OCI-LY7 (cell line): ENCODE results near the gene CPNE9. TPM values are rescaled to one million over a fixed set of nuclear protein-coding genes. Genes with fewer than 3 reads are reported as not detected.

ENCODE experiments used
- BruUV-seq: library from RNA; stranded (reverse); fragments of 400-500 nt; replicated peaks from 2 replicates; lab custom pipeline; 2021; lab: Mats Ljungman, UMichigan
- CTCF ChIA-PET: fragments of 300-600 bp; sonication (Branson Sonifier 250); formaldehyde crosslinking; loops from one replicate; lab custom pipeline; 2022; ENCODE audit warnings: antibody characterized with exemption; ENCODE audit not compliant: unreplicated experiment; lab: Charles Lee
- POLR2A ChIA-PET: fragments of 300-600 bp; sonication (Branson Sonifier 250); formaldehyde crosslinking; loops from one replicate; lab custom pipeline; 2022; ENCODE audit warnings: antibody characterized with exemption; lab: Charles Lee
- DNase-seq: peaks from one replicate; pipeline ENCODE4 v3.0.0-alpha.2; 2015; ENCODE audit warnings: low spot score
- H2AFZ ChIP-seq: fragments of 200-600 bp; sonication (generic), shearing (Covaris generic); 2 replicates; pipeline ENCODE4 v1.6.1; 2014; ENCODE audit warnings: mild to moderate bottlenecking, antibody characterized with exemption, low read length, moderate library complexity
- H3K27ac ChIP-seq: fragments of 200-600 bp; sonication (generic); 2 replicates; pipeline ENCODE4 v1.5.1; 2014; ENCODE audit warnings: mixed run types, low read depth, mild to moderate bottlenecking, moderate library complexity, low read length, inconsistent platforms; ENCODE audit not compliant: poor library complexity, severe bottlenecking
- H3K36me3 ChIP-seq: fragments of 200-600 bp; sonication (generic); 2 replicates; pipeline ENCODE4 v1.6.1; 2014; ENCODE audit warnings: mild to moderate bottlenecking, antibody characterized with exemption, low read length, moderate library complexity, mixed read lengths; ENCODE audit not compliant: insufficient read depth
- H3K4me1 ChIP-seq: fragments of 200-600 bp; sonication (generic); 2 replicates; pipeline ENCODE4 v1.5.1; 2014; ENCODE audit warnings: mild to moderate bottlenecking, low read length; ENCODE audit not compliant: insufficient read depth, poor library complexity, severe bottlenecking
- H3K4me2 ChIP-seq: fragments of 200-600 bp; sonication (generic); 2 replicates; pipeline ENCODE4 v1.6.1; 2014; ENCODE audit warnings: mild to moderate bottlenecking, low read length
- H3K4me3 ChIP-seq: fragments of 200-600 bp; sonication (generic); 2 replicates; pipeline ENCODE4 v1.5.1; 2014; ENCODE audit warnings: mild to moderate bottlenecking, low read depth, low read length; ENCODE audit not compliant: poor library complexity, severe bottlenecking
- H3K79me2 ChIP-seq: fragments of 200-600 bp; sonication (generic); 2 replicates; pipeline ENCODE4 v1.6.1; 2016; ENCODE audit warnings: low read depth, mild to moderate bottlenecking, low read length, moderate library complexity, mixed read lengths; ENCODE audit not compliant: insufficient read depth
- H3K9me2 ChIP-seq: fragments of 200-600 bp; sonication (generic); 2 replicates; pipeline ENCODE4 v1.6.1; 2016; ENCODE audit warnings: mild to moderate bottlenecking, low read length, mixed read lengths; ENCODE audit not compliant: insufficient read depth
- H3K9me3 ChIP-seq: fragments of 200-600 bp; sonication (generic); 2 replicates; pipeline ENCODE4 v1.6.1; 2014; ENCODE audit warnings: mild to moderate bottlenecking, mixed run types, low read length, mixed read lengths
- H4K20me1 ChIP-seq: fragments of 200-600 bp; sonication (generic); 2 replicates; pipeline ENCODE4 v1.6.1; 2014; ENCODE audit warnings: mild to moderate bottlenecking, antibody characterized with exemption, low read length, moderate library complexity, mixed read lengths; ENCODE audit not compliant: insufficient read depth
- EZH2phosphoT487 ChIP-seq: fragments of 200-600 bp; sonication (generic); IDR thresholded peaks from 2 replicates; pipeline ENCODE4 v1.6.1; 2018; ENCODE audit warnings: low read depth, borderline replicate concordance, mild to moderate bottlenecking, mixed run types, antibody characterized with exemption, low read length, moderate library complexity, mixed read lengths
- intact Hi-C: fragments of 100-400 bp; cut with micrococcal nuclease; formaldehyde crosslinking; loops from one replicate; pipeline ENCODE4 v1.10.0; 2022; ENCODE audit not compliant: unreplicated experiment
- total RNA-seq, 2 experiments: library from RNA; depleted of rRNA in 1 of 2; stranded (reverse); fragments of >200 nt in 1 of 2; shearing (Covaris generic) in 1 of 2; gene quantifications; 2 replicates each; pipeline ENCODE4 v1.2.3, GENCODE V29; 2014 to 2022
- TF ChIP-seq, protein P1 (sequence below): fragments of 200-600 bp; sonication (generic); conservative IDR thresholded peaks from 2 replicates; pipeline ENCODE4 v1.5.1; 2014; ENCODE audit warnings: mild to moderate bottlenecking, antibody characterized with exemption, low read length, moderate library complexity, mixed read lengths

CPNE9 gene
- total RNA-seq, 2 experiments from 2014 or later = not detected

DNA sequence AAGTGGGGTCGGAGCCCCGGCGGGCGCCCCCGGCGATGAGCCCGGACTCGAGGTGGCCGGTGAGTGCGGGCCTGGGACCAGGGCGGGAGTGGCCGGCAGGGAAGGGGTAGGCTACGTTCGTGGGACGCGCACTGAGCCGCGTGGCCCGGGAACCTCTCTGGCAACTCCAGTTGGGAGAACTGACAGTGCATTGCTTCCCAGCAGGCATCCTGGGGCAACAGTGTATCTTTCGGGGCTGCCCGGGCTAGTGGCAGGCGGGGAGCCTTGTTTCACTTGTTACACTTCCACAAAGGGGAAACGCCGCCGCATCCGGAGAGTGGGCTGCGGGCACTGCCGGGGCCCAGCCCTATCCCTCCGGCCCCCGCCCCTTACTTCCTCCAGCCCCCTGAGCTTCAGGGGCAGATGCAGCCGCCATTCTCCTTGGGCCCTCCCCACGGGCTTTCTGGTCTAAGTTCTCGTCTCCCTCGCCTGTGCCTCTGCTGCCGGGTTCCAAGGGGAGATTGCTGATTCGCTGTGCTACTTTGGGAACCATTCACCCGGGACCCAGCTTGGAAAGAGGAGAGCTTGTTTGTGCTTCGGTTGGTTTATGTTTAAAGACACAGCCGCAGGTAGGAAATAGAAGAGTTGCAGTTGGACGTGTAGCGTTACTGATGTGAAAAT lies 28.6 kb downstream of the CPNE9 start:
- DNase-seq = peak; percentile 19

DNA sequence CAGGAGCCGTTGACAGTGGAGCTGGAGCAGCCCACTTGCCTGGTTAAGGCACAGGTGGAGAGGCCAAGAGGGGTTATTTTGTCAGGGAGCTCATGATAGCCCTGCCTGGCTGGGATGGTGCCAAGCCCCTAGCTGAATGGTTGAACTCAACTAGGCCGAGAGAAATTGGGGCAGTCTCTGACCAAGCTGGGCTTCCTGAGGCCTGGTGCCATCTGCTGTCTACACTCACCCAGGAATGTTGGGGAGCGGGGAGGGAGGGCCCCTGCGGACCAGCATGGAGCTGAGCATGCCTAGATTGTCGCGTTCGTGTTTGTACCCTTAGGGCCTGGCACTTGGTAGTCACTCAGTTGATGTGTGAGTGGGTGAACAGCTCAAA lies 29.1 kb downstream of the CPNE9 start:
- no peak for DNase-seq
- H3K4me2 ChIP-seq = peak overlapping the region; percentile 88
- peak overlapping the region; percentile 96 for H3K4me3 ChIP-seq
- H3K9me3 ChIP-seq = no peaks in the 10 kb centered on the region
- intact Hi-C loops = loop anchor here (5.0 kb wide), 1 partner anchor 335 kb away; the partner anchor contains the start of gene SETD5
- H3K36me3 ChIP-seq = peaks cover 46% of the 10 kb centered on the region
- H3K9me2 ChIP-seq = no peaks in the 10 kb centered on the region
- ChIA-PET POLR2A (interaction anchor here (0.8 to 1.6 kb wide), 6 partner anchors 9 to 58 kb away, joined by 3 to 6 read pairs (median 5); partner anchors contain the start of gene OGG1), CTCF (interaction anchor here (0.6 to 1.2 kb wide), 3 partner anchors 12 to 337 kb away, joined by 3 to 4 read pairs (median 3); no protein-coding TSS in a partner anchor)
- BruUV-seq = no TSS peak
- peaks cover 23% of the 10 kb centered on the region for H3K79me2 ChIP-seq
- no peak overlapping the region for H3K27ac ChIP-seq
- peaks cover 17% of the 10 kb centered on the region; the same call in 1 of the 2 replicates for H4K20me1 ChIP-seq
- TF ChIP-seq EZH2phosphoT487 = no peak
- TF ChIP-seq, protein P1, sequence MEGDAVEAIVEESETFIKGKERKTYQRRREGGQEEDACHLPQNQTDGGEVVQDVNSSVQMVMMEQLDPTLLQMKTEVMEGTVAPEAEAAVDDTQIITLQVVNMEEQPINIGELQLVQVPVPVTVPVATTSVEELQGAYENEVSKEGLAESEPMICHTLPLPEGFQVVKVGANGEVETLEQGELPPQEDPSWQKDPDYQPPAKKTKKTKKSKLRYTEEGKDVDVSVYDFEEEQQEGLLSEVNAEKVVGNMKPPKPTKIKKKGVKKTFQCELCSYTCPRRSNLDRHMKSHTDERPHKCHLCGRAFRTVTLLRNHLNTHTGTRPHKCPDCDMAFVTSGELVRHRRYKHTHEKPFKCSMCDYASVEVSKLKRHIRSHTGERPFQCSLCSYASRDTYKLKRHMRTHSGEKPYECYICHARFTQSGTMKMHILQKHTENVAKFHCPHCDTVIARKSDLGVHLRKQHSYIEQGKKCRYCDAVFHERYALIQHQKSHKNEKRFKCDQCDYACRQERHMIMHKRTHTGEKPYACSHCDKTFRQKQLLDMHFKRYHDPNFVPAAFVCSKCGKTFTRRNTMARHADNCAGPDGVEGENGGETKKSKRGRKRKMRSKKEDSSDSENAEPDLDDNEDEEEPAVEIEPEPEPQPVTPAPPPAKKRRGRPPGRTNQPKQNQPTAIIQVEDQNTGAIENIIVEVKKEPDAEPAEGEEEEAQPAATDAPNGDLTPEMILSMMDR = no peak
- no peak overlapping the region for H2AFZ ChIP-seq
- H3K4me1 ChIP-seq = peaks cover 18% of the 10 kb centered on the region

More for the DNA sequence above, 28.6 kb downstream of the CPNE9 start:
- BruUV-seq = no TSS peak
- no peaks in the 10 kb centered on the region for H3K9me3 ChIP-seq
- peaks cover 22% of the 10 kb centered on the region for H3K4me1 ChIP-seq
- H3K9me2 ChIP-seq = no peaks in the 10 kb centered on the region
- peak overlapping the region; percentile 96 for H3K4me3 ChIP-seq
- TF ChIP-seq EZH2phosphoT487 = no peak
- TF ChIP-seq, protein P1 = no peak
- POLR2A ChIA-PET = interaction anchor here (0.5 to 2.4 kb wide), 9 partner anchors 10 to 25 kb away, joined by 4 to 16 read pairs (median 5); partner anchors contain the start of gene OGG1
- H3K4me2 ChIP-seq = peak overlapping the region; percentile 88
- intact Hi-C loops = loop anchor here (5.0 kb wide), 1 partner anchor 335 kb away; the partner anchor contains the start of gene SETD5
- peaks cover 17% of the 10 kb centered on the region; the same call in 1 of the 2 replicates for H4K20me1 ChIP-seq
- peak overlapping the region; percentile 39; the same call in 1 of the 2 replicates for H2AFZ ChIP-seq
- CTCF ChIA-PET = interaction anchor here (1.2 kb wide), 1 partner anchor 13 kb away, joined by 4 read pairs; no protein-coding TSS in a partner anchor
- peak overlapping the region; percentile 60 for H3K27ac ChIP-seq
- H3K36me3 ChIP-seq = peaks cover 40% of the 10 kb centered on the region
- H3K79me2 ChIP-seq = peaks cover 23% of the 10 kb centered on the region
